GM21529 (cell line): Measurements from ENCODE around the gene ZNF496.
A peak's percentile ranks its signal among the peaks of the same experiment; 100 is the strongest.
"Not testable (repeated sequence)": the region's sequence is repeated elsewhere in the genome, so short reads cannot be mapped to it uniquely, and the experiment has no call there.

Source experiments
- ATAC-seq: cut with Tn5 transposase; IDR thresholded peaks from one replicate; pipeline ENCODE4 v1.9.1; 2021; ENCODE audit not compliant: unreplicated experiment

The ZNF496 gene

DNA sequence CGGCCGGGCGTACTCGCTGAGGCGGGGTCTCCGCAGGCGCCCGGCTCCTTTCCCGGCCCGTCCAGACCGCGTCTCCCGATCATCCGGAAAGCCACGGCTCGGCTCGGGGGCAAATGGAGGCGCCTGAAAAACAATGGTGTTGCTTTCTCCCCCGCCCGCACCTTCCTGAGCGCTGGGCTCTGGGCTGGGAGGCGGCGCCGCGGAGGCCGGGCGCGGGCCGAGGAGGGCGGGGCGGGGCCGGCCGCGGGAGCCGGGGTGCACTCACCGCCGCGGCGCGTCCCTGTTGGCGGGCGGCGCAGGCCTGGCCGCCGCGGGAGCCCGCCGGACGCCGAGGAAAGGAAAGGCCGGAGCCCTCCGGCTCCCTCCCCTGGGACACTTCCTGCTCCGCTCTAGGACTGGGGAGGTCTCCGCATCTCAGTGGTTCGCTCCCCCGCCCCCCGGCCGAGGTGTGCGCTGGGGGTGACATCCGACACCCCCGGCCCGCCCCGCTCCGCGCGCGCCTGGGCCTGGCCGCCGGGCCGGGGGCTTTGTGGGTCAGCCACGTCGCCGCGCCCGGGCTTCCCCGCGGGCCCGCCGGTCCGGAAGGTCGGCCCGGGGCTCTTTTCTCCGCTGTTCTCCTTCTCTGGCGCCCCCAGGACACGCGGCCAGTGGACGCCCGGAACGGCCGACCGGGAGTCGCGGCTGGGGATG, at the start of gene ZNF496:
TSS of gene ZNF496 (minus strand) at position 343 of the 690 bp plus-strand sequence. CDS start 2,289 bp downstream, outside the sequence.
- ATAC-seq: peak; percentile 67

DNA sequence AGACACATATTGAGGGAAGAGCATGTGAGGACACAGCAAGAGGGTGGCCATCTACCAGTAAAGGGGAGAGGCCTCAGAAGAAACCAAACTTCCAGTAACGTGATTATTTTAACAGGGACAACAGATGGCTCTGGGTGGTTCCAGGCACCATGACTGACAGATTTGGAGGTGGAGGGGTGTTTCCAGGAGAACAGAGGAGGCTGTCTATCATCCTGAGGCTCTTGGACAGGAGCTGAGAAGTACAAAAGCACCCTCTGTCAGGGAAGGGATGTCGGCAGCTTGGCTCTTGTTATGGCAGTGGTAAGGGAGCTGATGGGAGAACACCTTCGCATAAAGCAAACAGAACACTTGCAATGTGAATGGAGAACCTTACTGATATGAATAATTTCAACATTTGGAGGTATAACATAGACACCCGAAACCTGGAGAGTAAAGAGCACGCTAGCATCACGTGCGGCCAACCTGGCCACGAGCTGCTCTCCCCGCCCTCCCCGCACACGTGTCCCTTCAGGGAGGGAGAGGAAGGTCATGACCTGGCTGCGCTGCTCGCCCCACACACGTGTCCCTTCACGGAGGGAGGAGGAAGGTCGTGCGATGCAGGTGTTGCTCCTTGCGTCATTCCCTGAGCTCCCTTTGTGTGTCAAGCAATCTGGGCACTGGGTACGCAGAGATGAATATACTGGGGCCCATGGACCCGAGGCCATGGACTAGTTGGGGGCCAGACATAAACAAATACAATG, 46.8 kb upstream of the ZNF496 start:
- no peak for ATAC-seq

DNA sequence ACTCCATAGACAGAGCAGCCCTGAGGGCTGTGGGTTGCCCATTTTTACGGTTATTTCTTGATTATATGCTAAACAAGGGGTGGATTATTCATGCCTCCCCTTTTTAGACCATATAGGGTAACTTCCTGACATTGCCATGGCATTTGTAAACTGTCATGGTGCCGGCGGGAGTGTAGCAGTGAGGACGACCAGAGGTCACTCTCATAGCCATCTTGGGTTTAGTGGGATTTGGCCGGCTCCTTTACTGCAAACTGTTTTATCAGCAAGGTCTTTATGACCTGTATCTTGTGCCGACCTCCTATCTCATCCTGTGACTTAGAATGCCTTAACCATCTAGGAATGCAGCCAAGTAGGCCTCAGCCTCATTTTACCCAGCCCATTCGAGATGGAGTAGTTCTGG, 46.0 kb upstream of the ZNF496 start:
- ATAC-seq: not testable (repeated sequence)

DNA sequence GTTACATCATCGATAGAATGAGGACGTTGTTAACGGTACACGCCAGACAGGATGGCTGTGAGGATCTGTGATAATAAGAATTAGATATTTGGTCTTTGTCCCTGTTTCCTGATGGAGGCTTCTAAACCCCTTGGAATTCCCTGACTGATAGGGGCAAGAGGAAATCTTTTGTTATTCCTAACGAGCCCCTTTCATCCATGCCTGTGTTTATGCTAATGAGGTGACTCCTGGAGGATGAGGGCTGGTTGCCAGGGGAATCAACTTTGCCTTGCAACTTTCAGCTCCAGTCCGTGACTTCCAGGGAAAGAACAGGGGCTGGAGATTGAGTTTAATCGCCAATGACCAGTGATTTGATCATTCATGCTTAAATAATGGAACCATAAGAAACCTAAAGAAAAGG, 45.0 kb upstream of the ZNF496 start:
- no peak for ATAC-seq

DNA sequence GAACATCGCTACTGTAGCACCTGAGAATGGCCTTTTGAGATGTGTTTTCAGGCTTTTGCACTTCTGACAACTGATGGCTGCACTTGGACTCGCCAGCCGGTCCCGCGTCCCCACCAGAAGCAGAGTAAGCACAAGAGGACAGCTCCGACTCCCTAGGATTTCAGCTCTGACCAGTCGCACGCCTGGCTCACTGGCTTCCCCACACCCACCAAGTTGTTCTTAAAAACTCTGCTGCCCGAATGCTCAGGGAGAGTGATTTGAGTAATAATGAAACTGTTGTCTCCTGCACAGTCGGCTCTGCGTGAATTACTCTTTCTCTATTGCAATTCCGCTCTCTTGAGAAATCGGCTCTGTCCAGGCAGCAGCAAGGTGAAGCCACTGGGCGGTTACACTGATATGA, 44.1 kb upstream of the ZNF496 start:
- no peak for ATAC-seq

DNA sequence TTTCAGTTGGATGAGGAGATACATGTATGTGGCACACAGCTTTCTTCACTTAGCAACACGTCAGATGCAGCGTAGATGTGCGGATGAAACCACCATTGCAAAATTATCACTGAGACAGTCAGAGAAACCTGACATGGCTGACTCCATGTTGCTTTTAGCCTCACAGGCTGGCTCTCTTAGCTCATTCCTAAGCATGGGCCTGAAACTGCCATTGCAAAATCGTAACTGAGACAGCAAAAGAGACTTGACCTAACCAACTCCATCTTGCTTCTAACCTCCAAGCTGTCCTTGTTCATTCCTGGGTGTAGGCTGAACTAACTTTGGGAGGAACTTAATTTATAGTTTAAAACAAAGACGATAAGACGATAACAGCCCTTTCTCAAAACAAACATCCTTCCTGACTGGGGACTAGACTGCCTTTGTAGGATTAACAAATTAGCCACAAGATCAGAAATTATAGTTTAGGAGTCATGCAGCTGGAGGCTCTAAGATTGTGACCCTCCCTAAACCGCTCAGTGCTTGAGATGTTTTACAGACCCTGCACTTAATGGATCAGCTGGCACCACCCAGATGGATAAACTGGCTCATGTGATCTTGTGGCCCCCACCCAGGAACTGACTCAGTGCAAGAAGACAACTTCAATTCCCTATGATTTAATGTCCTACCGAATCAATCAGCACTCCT, 43.1 kb upstream of the ZNF496 start:
- ATAC-seq: not testable (repeated sequence)

DNA sequence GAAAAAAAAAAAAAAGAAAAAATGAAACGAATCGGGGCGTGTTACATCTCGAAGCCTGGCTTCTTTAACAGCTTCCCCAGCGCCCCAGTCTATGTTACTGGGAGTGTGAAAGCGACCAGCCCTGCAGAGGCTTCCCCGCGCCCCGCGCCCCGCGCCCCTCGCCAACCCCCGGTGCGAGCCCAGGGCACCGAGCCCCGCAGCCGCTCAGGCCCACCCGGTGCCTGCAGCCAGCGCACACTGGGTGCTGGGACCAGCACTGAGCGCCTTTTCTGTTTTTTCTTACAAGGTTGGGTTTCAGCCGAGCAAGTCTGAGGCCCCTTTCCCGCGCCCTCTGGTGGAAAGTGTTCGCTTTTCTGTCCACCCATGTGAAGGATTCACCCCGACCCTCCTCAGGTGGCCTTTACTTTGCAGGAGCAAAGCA, 42.1 kb upstream of the ZNF496 start:
- ATAC-seq: peak; percentile 51

DNA sequence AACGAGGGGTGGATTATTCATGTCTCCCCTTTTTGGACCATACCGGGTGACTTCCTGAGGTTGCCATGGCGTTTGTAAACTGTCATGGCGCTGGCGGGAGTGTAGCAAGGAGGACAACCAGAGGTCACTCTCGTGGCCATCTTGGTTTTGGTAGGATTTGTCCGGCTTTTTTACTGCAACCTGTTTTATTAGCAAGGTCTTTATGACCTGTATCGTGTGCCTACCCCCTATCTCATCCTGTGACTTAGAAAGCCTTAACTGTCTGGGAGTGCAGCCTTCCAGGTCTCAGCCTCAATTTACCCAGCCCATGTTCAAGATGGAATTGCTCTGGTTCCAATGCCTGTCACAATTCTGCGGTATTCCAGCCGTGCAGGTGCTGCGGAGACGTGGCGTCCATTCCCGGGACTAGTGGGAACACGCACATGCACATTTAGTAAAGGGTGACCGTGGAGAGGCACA, 40.2 kb upstream of the ZNF496 start:
- no peak for ATAC-seq

DNA sequence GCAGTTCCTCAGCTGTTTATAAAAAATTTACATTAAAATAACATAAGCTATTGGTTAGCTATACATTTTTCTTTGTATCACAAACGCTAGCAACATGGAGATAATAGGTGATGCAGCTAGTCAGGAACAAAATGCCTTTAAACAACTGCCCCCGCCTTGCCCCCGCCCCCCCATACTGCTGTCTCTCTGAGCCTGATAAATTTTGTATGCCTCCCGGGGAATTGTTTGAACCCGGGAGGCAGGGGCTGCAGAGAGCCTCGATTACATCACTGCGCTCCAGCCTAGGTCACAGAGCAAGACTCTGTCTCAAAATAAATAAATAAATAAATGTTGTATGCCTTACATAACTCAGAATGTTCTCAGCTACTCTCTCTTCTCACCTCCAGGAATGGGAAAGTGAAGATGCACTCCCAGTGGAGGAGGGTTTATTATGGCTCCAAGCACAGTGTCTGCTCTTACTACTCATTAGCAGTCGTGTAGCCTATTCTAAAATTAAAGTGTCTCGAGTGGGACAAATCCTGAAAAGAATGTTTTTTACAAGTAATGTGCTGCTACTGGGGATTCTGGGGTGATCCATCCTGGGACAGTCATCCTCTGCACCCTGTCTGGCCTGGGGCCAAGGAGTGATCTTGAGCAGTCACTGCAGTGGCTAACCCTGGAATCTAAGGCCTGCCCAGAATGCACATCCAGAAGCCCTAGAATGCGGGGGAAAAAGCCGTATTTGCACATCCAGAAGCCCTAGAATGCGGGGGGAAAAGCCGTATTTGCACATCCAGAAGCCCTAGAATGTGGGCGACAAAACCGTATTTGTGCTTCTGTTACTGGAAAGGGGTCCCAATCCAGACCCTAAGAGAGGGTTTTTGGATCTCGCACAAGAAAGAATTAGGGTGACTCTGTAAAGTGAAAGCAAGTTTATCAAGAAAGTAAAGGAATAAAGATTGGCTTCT, 39.4 kb upstream of the ZNF496 start:
- ATAC-seq: no peak

DNA sequence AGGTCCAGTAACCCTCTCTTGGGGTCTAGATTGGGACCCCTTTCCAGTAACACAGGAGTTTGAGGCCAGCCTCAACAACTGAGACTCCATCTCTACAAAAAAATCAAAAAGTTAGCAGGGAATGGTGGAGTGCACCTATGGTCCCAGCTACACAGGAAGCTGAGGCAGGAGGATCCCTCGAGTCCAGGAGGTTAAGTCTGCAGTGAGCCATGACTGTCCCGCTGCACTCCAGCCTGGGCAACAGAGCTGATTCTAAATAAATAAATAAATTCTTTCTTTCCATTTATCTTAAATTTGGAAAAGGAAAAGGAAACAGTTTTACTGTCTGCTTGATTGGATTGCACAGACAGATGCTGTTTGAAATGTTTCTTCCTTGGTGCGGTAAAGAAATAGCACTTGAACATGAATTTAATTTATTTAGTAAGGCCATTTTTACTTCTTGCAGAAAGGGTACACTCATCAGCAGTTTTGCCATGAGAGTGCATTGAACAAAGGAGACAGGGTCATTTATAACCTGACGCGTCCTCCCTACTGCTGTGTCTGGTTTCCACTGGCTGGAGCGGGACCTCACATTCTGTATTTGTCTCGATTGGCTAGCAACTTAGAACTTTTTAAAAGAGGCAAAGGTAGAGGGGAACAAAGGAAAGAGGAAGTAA, 37.0 kb upstream of the ZNF496 start:
- ATAC-seq: no peak

DNA sequence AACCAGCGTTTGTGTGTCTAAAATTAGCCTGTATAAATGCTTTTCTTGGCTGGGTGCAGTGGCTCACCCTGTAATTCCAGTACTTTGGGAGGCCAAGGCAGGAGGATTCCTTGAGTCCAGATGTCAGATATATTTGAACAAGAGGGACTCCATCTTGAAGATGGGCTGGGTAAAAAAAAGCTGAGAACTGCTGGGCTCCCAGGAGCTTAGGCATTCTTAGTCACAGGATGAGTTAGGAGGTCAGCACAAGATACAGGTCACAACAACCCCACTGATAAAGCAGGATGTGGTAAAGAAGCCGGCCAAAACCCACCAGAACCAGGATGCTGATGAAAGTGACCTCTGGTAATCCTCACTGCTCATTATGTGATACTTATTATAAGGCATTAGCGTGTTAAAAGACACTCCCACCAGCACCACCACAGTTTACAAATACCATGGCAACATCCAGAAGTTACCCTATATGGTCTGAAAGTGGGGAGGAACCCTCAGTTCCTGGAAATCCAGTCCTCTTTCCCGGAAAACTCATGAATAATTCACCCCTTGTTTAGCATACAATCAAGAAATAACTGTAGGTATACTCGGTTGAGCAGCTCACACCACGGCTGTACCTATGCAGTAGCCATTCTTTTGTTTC, 36.2 kb upstream of the ZNF496 start:
- ATAC-seq: no peak

DNA sequence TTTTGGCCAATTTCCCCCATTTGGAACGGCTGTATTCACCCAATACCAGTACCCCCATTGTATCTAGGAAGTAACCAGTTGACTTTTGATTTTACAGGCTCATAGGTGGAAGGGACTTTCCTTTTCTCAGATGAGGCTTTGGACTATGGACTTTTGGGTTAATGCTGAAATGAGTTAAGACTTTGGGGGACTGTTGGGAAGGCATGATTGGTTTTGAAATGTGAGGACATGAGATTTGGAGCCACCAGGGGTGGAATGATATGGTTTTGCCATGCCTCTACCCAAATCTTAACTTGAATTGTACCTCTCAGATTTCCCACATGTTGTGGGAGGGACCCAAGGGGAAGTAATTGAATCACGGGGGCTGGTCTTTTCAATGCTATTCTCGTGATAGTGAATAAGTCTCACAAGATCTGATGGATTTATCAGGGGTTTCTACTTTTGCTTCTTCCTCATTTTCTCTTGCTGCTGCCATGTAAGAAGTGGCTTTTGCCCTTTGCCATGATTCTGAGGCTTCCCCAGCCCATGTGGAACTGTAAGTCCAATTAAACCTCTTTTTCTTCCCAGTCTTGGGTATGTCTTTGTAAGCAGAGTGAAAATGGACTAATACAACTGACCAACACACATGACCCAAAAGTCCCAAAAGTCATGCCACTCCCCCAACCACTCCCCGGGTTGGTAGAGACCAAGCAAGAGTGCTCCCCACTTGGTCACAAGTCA, 35.4 kb upstream of the ZNF496 start:
- ATAC-seq: no peak

DNA sequence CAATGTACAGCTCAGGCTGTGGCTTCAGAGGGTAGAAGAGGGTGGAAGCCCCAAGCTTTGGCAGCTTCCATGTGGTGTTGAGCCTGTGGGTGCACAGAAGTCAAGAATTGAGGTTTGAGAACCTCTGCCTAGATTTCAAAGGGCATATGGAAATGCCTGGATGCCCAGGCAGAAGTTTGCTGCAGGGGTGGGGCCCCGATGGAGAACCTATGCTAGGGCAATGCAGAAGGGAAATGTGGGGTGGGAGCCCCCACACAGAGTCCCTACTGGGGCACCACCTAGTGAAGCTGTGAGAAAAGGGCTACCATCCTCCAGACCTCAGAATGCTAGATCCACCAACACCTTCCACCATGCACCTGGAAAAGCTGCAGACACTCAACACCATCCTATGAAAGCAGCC, 34.7 kb upstream of the ZNF496 start:
- not testable (repeated sequence) for ATAC-seq

DNA sequence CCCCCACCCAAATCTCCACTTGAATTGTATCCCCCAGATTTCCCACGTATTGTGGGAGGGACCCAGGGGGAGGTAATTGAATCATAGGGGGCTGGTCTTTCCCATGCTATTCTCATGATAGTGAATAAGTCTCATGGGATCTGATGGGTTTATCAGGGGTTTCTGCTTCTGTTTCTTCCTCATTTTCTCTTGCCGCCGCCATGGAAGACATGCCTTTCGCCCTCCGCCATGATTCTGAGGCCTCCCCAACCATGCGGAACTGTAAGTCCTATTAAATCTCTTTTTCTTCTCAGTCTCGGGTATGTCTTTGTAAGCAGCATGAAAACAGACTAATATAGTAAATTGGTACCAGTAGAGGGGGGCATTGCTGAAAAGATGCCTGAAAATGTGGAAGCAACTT, 33.4 kb upstream of the ZNF496 start:
- no peak for ATAC-seq

DNA sequence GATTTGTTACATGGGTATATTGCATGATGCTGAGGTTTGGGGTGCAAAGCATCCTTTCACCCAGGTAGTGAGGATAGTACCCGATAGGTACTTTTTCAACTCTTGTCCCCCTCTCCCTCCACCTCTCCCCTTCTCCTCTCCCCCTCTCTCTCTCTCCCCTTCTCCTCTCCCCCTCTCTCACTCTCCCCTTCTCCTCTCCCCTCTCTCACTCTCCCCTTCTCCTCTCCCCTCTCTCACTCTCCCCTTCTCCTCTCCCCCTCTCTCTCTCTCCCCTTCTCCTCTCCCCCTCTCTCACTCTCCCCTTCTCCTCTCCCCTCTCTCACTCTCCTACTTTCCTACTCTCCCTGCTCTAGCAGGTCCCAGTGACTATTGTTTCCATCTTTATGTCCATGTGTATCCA, 31.3 kb upstream of the ZNF496 start:
- not testable (repeated sequence) for ATAC-seq

DNA sequence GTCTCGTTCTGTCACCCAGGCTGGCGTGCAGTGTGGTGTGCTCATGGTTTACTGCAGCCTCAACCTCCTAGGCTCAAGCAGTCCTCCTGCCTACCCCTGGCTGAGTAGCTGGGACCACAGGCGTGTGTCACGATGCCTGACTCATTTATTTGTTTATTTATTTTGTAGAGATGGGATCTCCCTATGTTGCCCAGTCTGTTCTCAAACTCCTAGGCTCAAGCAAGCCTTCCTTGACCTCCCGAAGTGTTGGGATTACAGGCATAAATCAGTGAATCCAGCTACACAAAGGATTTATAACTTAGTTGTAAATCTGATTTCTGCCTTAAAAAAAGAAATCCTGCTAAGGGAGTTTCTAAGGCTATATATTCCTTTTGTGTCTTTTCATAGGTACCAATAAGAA, 30.5 kb upstream of the ZNF496 start:
- no peak for ATAC-seq

DNA sequence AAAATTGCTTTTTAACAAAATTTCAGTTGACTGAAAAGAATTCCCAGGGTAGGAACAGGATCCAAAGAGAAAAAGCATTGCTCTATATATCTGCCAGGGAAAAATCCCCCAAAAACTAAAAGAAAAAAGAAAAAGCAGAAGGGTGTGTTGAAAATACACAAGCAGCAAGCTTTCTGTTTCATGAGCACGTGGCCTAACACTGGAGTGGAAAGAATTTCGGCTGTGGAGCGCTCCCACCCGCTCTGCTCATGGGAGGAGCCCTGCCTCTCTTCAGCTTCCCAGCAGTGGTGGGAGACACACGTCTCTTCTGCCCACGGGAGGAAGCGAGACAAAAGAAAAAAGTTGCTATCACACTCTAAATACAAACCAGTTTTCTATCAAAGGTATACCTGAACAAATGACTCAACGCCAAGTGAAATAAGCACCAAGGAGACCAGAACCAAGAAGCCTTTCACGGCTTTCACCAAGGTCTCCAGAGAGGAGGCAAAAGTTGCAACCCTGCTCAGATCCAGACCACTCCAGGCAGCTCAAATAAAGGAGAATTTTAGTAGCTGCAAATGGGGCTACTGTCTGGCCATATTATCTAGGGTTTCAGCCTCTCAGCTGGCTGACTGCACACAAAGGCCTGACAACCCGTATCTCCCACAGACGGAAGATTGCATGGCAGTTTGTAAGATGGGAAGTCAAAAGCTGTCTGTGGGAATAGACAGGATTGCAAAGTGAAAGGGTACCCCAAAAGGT, 29.5 kb upstream of the ZNF496 start:
- no peak for ATAC-seq

DNA sequence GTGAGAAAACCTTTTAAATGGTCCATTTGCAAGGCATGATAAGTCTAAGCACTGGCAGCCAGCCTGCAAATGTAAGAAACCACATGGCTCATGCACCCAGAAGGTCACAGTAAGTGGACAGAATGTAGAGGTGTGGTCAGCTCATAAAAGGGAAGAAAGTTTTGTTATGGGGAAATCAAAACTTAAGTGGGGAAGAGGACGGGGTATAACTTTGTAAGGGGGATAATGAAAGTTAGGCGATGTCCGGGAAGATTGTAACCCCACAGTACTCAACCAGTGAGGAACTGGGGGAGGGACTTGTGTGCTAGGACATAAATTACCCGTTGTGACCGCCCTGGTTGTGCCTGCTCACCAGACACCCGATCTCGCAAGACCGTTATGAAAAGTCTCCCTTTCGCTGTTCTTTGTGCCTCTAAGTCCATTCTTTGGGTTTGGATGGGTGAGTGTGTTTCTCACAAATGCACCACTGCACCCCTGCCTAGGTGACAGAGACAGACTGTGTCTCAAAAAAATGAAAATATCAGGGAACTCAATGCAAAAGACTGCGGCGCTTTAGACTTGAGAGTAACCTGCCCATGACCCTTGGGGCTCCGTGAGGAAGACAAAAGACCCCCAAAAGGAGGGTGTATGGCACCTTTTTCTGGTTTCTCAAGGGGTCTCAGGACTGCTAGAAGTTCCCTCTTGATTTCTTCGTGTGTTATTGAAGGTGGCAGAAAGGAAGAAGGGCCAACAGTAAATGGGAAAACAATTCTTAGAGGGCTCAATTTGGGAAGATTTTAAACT, 28.6 kb upstream of the ZNF496 start:
- no peak for ATAC-seq
